Activated B cell treated with CpG ODN at 0.5 μM for 24 hours (primary cell): ENCODE data around the gene CBFA2T2. TPM values are rescaled to one million over a fixed set of nuclear protein-coding genes. Genes with fewer than 3 reads are reported as not detected.

Experiments used
- ATAC-seq: fragments of 200-7000 bp; cut with Tn5 transposase; one replicate; pipeline ENCODE4 v1.10.0; 2021; ENCODE audit warnings: low read depth, mild to moderate bottlenecking, moderate library complexity
- CTCF ChIA-PET: fragments of 350-600 bp; sonication (Branson Sonifier 250); formaldehyde crosslinking; loops from one replicate; lab custom pipeline; 2021; ENCODE audit warnings: antibody characterized with exemption; lab: Charles Lee
- POLR2A ChIA-PET: fragments of 350-600 bp; sonication (Branson Sonifier 250); formaldehyde crosslinking; loops from one replicate; lab custom pipeline; 2021; ENCODE audit warnings: antibody characterized with exemption; lab: Charles Lee
- DNase-seq: peaks from one replicate; pipeline ENCODE4 v3.0.0; 2022
- H3K27ac Mint-ChIP-seq: one replicate; pipeline ENCODE4 v1.8.0; 2020; ENCODE audit warnings: mixed read lengths
- H3K27me3 Mint-ChIP-seq: one replicate; pipeline ENCODE4 v1.8.0; 2021; ENCODE audit warnings: mixed read lengths
- H3K36me3 Mint-ChIP-seq: one replicate; pipeline ENCODE4 v1.8.0; 2021; ENCODE audit warnings: low read depth, mixed read lengths
- H3K4me1 Mint-ChIP-seq: one replicate; pipeline ENCODE4 v1.8.0; 2021; ENCODE audit warnings: mixed read lengths
- H3K4me3 Mint-ChIP-seq: one replicate; pipeline ENCODE4 v1.8.0; 2020; ENCODE audit warnings: mild to moderate bottlenecking, mixed read lengths
- H3K9me3 Mint-ChIP-seq: one replicate; pipeline ENCODE4 v1.8.0; 2020; ENCODE audit warnings: mixed read lengths
- intact Hi-C: fragments of 100-400 bp; cut with micrococcal nuclease; formaldehyde crosslinking; loops from one replicate; pipeline ENCODE4 v1.15.1; 2024
- total RNA-seq: library from RNA; stranded (reverse); gene quantifications from 2 replicates; pipeline ENCODE4 v1.2.3, GENCODE V29; 2022
- TF ChIP-seq, protein P1 (sequence below): fragments of 200-600 bp; IDR thresholded peaks from one replicate; pipeline ENCODE4 v1.8.0; 2022; ENCODE audit warnings: antibody characterized with exemption, mild to moderate bottlenecking

Gene CBFA2T2
- total RNA-seq, 1 donor from 2014 or later = 15.8 TPM

DNA sequence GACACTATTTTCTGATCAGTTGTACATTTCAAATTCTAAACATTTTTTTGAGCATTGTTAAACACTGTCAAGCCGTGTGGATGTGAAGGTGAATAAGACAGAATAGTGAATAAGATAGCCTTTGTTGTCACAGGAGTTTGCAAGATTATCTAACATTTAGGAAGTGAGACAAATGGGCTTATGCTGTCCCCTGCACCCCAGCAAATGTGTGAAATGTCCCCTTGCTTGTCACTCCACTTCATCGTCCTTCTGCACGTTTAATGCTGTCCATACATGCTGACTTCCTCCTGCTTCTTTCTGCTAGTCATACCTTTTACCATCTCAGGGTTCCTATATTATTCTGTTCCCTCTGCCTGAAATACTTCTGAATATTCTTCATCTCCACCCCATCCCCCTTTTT, 62.6 kb downstream of the CBFA2T2 start:
- no peak for DNase-seq
- Mint-ChIP-seq H3K9me3 (no peaks in the 10 kb centered on the region), H3K4me1 (peaks cover 38% of the 10 kb centered on the region), H3K27ac (peak overlapping the region; percentile 65), H3K4me3 (no peak overlapping the region), H3K27me3 (no peaks in the 10 kb centered on the region), H3K36me3 (peaks cover 23% of the 10 kb centered on the region)
- POLR2A ChIA-PET = no interaction called here
- CTCF ChIA-PET = interaction anchor here (0.7 kb wide), 1 partner anchor 51 kb away, joined by 3 read pairs; no protein-coding TSS in a partner anchor
- no peak for ATAC-seq
- TF ChIP-seq, protein P1, sequence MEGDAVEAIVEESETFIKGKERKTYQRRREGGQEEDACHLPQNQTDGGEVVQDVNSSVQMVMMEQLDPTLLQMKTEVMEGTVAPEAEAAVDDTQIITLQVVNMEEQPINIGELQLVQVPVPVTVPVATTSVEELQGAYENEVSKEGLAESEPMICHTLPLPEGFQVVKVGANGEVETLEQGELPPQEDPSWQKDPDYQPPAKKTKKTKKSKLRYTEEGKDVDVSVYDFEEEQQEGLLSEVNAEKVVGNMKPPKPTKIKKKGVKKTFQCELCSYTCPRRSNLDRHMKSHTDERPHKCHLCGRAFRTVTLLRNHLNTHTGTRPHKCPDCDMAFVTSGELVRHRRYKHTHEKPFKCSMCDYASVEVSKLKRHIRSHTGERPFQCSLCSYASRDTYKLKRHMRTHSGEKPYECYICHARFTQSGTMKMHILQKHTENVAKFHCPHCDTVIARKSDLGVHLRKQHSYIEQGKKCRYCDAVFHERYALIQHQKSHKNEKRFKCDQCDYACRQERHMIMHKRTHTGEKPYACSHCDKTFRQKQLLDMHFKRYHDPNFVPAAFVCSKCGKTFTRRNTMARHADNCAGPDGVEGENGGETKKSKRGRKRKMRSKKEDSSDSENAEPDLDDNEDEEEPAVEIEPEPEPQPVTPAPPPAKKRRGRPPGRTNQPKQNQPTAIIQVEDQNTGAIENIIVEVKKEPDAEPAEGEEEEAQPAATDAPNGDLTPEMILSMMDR = no peak
- intact Hi-C loops = no loop called here

DNA sequence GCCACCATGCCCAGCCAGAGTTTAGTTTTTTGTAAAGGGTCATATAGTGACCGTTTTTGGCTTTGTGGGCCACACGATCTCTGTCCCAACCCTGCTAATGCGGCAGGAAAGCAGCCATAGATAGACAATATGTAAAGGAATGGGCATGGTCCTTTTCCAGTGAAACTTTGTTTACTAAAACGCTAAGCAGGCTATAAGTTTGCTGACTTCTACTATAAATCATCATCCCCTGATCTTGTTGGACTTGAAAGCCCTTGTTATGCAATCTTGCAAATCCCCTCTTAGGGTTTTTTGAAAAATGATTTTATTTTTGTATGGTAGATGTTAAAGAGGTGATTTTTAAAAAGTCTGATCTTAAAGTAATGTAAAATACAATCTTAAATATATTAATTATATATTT, 63.6 kb downstream of the CBFA2T2 start:
- H3K27me3 Mint-ChIP-seq = no peaks in the 10 kb centered on the region
- CTCF ChIA-PET = interaction anchor here (0.6 kb wide), 1 partner anchor 114 kb away, joined by 3 read pairs; no protein-coding TSS in a partner anchor
- H3K9me3 Mint-ChIP-seq = no peaks in the 10 kb centered on the region
- H3K27ac Mint-ChIP-seq = no peak overlapping the region
- H3K4me1 Mint-ChIP-seq = peaks cover 38% of the 10 kb centered on the region
- POLR2A ChIA-PET = interaction anchor here (0.5 to 1.8 kb wide), 3 partner anchors 11 to 52 kb away, joined by 3 to 6 read pairs (median 5); no protein-coding TSS in a partner anchor
- TF ChIP-seq, protein P1 = no peak
- intact Hi-C loops = no loop called here
- DNase-seq (no peak), ATAC-seq (no peak)
- no peak overlapping the region for H3K4me3 Mint-ChIP-seq
- H3K36me3 Mint-ChIP-seq = peaks cover 29% of the 10 kb centered on the region

DNA sequence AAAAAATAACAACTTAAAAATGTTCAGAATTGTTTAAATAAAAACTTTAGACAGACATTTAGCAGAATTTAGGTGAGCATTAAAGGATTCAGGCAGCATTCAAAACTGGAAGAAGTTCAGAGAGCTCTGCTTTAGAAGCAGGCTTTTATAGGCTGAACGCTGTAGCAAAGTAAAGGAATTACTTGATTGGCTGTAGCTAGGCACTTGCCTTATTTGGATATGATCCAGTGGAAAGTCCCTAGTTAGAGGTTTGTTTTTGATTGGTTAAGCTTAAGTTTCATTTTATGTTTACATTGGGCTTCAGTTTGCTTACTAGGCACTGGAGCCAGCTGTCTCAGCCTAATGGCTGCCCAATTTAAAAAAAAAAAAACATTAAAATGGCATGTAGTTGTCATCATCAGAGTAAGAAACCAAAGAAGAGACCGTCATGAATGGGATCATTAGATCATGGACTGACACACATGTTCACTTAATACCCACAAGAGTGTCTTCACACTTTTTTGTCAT, 65.1 kb downstream of the CBFA2T2 start:
- no peaks in the 10 kb centered on the region for H3K27me3 Mint-ChIP-seq
- intact Hi-C loops = loop anchor here (1.0 to 5.0 kb wide), 4 partner anchors 13 to 66 kb away; no protein-coding TSS in a partner anchor
- TF ChIP-seq, protein P1 = no peak
- peak overlapping the region; percentile 91 for H3K27ac Mint-ChIP-seq
- POLR2A ChIA-PET = interaction anchor here (0.7 to 1.8 kb wide), 5 partner anchors 50 to 558 kb away, joined by 3 to 13 read pairs (median 4); partner anchors contain the start of genes CBFA2T2 and EIF2S2
- CTCF ChIA-PET = interaction anchor here (1.1 kb wide), 2 partner anchors 65 to 113 kb away, joined by 4 to 5 read pairs; partner anchors contain the start of gene CBFA2T2
- peaks cover 30% of the 10 kb centered on the region for H3K36me3 Mint-ChIP-seq
- no peaks in the 10 kb centered on the region for H3K9me3 Mint-ChIP-seq
- H3K4me3 Mint-ChIP-seq = peak overlapping the region; percentile 57
- ATAC-seq (peak; percentile 98), DNase-seq (no peak)
- H3K4me1 Mint-ChIP-seq = peaks cover 38% of the 10 kb centered on the region

DNA sequence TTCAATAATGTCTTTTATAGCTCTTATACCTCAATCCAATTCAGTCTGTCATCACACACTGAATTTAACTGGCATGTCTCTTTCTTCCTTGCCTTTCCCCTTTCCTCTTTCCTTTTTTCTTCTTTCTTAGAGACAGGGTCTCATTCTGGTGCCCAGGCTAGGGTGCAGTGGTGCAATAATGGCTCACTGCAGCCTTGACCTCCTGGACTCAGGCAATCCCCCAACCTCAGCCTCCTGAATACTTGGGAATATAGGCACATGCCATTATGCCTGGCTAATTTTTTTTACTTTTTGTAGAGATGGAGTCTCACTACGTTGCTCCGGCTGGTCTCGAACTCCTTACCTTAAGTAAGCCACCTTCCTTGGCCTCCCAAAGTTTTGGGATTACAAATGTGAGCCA, 65.9 kb downstream of the CBFA2T2 start:
- Mint-ChIP-seq H3K9me3 (no peaks in the 10 kb centered on the region), H3K36me3 (peaks cover 28% of the 10 kb centered on the region), H3K27ac (peak overlapping the region; percentile 91), H3K4me1 (peaks cover 38% of the 10 kb centered on the region), H3K4me3 (peak overlapping the region; percentile 52), H3K27me3 (no peaks in the 10 kb centered on the region)
- intact Hi-C loops = loop anchor here (1.0 to 5.0 kb wide), 4 partner anchors 13 to 66 kb away; no protein-coding TSS in a partner anchor
- CTCF ChIA-PET = no interaction called here
- TF ChIP-seq, protein P1 = no peak
- POLR2A ChIA-PET = interaction anchor here (1.6 kb wide), 1 partner anchor 66 kb away, joined by 13 read pairs; the partner anchor contains the start of gene CBFA2T2
- ATAC-seq = no peak
- DNase-seq = no peak

DNA sequence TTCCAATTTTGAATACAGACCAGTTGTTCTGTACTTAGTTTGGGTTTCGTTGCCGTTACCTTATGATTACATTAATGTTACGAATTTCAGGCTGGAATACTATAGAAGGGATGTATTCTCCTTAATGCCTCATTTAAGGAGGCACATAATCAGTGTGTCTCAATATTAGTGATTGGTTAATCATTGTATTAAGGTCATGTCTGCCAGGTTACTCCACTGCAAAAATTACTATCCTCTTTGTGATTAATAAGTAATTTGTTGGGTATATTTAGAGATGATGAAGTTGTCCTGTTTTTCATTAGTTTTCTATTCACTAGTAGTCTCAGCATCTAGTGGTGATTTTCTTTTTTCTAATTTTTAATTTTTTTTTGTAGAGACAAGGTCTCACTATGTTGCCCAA, 66.3 kb downstream of the CBFA2T2 start:
- intact Hi-C loops = loop anchor here (5.0 kb wide), 2 partner anchors 36 to 51 kb away; no protein-coding TSS in a partner anchor
- Mint-ChIP-seq H3K27me3 (no peaks in the 10 kb centered on the region), H3K4me3 (no peak overlapping the region), H3K9me3 (no peaks in the 10 kb centered on the region), H3K36me3 (peaks cover 27% of the 10 kb centered on the region), H3K4me1 (peaks cover 38% of the 10 kb centered on the region), H3K27ac (peak overlapping the region; percentile 91)
- DNase-seq (no peak), ATAC-seq (no peak)
- ChIA-PET POLR2A (no interaction called here), CTCF (no interaction called here)
- TF ChIP-seq, protein P1 = no peak
